Cardiac muscle cell (in vitro differentiated cells and primary cell): ENCODE data around the gene TNFRSF1A. TPM values are rescaled to one million over a fixed set of nuclear protein-coding genes. Genes with fewer than 3 reads are reported as not detected.
A peak's percentile ranks its signal among the peaks of the same experiment; 100 is the strongest.
"Not testable (repeated sequence)": the region's sequence is repeated elsewhere in the genome, so short reads cannot be mapped to it uniquely, and the experiment has no call there.

Experiments
- DNase-seq, 2 donors: peaks; one replicate each; pipeline versions ENCODE4 v3.0.0 to v3.0.0-alpha.2; 2010 to 2017; ENCODE audit warnings: low read depth in 1 of 2, low spot score in 1 of 2
- H3K27ac ChIP-seq: fragments of 200-600 bp; sonication (generic); 2 replicates; pipeline ENCODE4 v1.5.1; 2016
- H3K27me3 ChIP-seq: fragments of 200-600 bp; sonication (generic); 2 replicates; pipeline ENCODE4 v1.6.0; 2016; ENCODE audit warnings: control low read depth
- H3K36me3 ChIP-seq: fragments of 200-600 bp; sonication (generic); 2 replicates; pipeline ENCODE4 v1.5.1; 2016; ENCODE audit warnings: control low read depth
- H3K4me1 ChIP-seq: fragments of 200-600 bp; sonication (generic); 2 replicates; pipeline ENCODE4 v1.8.1; 2017; ENCODE audit warnings: low read depth, mild to moderate bottlenecking, mixed run types
- H3K4me3 ChIP-seq: fragments of 200-600 bp; sonication (generic); 2 replicates; pipeline ENCODE4 v1.5.1; 2016; ENCODE audit warnings: mild to moderate bottlenecking
- H3K9me3 ChIP-seq: fragments of 200-600 bp; sonication (generic); 2 replicates; pipeline ENCODE4 v1.5.1; 2017; ENCODE audit warnings: low read depth, mild to moderate bottlenecking, control low read depth
- polyA plus RNA-seq: library from polyadenylated mRNA; unstranded; fragments of >200 nt; fragmentation: Nextera tagmentation; extraction: Ambion mirVana; gene quantifications from 2 replicates; pipeline ENCODE4 v1.2.1, GENCODE V29; 2016
- total RNA-seq: library from RNA; depleted of rRNA; stranded (reverse); fragments of >200 nt; gene quantifications from 2 replicates; pipeline ENCODE4 v1.2.3, GENCODE V29; 2016
- TF ChIP-seq, protein P1 (sequence below): IDR thresholded peaks from 2 replicates; pipeline ENCODE4 v1.5.1; 2012; ENCODE audit warnings: low read depth, mild to moderate bottlenecking, low read length

Gene TNFRSF1A
- total and polyA plus RNA-seq, 2 experiments from 2014 or later, result 33.3 to 42.3 TPM

DNA sequence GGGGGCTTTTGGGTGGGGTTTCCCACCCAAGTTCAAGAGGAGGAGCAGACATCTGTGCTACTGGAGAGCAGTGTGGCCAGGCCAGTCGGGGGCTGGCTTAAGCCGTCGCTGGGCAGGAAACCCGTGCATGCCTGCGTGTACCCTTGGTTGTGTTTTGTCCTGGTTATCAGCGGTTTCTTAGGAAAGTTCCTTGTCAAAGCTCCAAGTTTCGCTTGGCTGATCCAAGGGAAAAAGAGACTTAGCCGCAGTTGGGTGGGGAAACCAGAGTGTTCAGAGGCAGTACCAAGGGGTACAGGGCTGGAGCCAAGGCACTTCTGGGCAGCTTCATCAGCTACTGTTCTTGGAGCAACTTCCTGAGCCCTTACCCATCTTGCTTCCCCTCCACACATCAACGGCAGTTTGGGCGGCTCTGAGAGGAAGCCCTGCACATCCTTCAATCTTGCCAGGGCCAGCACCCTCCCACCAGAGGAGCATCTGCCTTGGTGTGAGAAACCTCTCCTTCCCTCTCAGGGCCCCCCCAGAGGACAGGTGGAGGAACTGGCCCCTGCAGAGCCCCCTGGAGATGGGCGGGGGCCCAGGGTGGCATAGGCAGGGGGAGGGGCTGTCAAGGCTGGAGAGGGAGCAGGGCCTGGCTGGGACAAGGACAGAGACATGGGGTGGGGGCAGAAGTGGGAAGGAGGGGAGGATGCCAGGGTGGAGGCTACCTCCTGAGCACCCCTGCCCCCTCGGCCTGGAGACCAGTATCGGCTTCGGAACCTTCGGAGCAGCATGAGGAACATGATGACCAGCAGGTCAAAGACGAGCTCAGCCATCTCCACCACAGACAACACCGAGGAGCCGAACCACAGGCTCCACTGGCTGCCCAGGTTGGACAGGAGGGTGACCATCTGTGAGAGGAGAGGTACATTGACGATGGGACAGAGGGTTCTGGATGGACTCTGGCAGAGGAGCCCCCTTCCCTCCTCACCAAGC lies 5.8 kb upstream of the TNFRSF1A start:
- no peaks in the 10 kb centered on the region for H3K36me3 ChIP-seq
- H3K27ac ChIP-seq, result no peak overlapping the region
- no peaks in the 10 kb centered on the region for H3K27me3 ChIP-seq
- H3K4me1 ChIP-seq, result peaks cover 9% of the 10 kb centered on the region
- H3K4me3 ChIP-seq, result no peak overlapping the region
- DNase-seq, result peak in 1 of 2 donors; percentile 98
- TF ChIP-seq, protein P1, sequence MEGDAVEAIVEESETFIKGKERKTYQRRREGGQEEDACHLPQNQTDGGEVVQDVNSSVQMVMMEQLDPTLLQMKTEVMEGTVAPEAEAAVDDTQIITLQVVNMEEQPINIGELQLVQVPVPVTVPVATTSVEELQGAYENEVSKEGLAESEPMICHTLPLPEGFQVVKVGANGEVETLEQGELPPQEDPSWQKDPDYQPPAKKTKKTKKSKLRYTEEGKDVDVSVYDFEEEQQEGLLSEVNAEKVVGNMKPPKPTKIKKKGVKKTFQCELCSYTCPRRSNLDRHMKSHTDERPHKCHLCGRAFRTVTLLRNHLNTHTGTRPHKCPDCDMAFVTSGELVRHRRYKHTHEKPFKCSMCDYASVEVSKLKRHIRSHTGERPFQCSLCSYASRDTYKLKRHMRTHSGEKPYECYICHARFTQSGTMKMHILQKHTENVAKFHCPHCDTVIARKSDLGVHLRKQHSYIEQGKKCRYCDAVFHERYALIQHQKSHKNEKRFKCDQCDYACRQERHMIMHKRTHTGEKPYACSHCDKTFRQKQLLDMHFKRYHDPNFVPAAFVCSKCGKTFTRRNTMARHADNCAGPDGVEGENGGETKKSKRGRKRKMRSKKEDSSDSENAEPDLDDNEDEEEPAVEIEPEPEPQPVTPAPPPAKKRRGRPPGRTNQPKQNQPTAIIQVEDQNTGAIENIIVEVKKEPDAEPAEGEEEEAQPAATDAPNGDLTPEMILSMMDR, result no peak
- H3K9me3 ChIP-seq, result no peaks in the 10 kb centered on the region

DNA sequence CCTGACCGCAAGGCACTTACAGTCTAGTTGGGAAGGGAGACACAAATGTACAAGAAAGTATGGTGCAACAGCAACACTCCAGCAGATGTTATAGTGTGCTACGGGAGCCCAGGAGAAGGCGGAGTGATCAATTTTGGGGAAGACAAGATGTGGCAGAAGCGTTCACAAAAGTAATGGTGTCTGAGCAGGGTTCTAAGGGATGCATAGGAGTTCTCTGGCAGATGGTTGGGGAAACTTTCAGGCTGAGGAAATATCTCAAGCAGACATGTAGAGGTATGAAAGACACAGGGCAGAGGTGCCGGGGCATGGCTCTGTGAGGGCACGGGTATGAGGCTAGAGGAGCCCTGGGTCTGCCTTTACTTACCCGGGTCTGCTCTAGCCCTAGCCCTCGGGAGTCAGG lies 5.1 kb upstream of the TNFRSF1A start:
- H3K27me3 ChIP-seq, result no peaks in the 10 kb centered on the region
- DNase-seq, result no peak
- no peaks in the 10 kb centered on the region for H3K9me3 ChIP-seq
- no peaks in the 10 kb centered on the region for H3K36me3 ChIP-seq
- no peak overlapping the region for H3K4me3 ChIP-seq
- TF ChIP-seq, protein P1, result no peak
- no peak overlapping the region for H3K27ac ChIP-seq
- peaks cover 16% of the 10 kb centered on the region for H3K4me1 ChIP-seq

DNA sequence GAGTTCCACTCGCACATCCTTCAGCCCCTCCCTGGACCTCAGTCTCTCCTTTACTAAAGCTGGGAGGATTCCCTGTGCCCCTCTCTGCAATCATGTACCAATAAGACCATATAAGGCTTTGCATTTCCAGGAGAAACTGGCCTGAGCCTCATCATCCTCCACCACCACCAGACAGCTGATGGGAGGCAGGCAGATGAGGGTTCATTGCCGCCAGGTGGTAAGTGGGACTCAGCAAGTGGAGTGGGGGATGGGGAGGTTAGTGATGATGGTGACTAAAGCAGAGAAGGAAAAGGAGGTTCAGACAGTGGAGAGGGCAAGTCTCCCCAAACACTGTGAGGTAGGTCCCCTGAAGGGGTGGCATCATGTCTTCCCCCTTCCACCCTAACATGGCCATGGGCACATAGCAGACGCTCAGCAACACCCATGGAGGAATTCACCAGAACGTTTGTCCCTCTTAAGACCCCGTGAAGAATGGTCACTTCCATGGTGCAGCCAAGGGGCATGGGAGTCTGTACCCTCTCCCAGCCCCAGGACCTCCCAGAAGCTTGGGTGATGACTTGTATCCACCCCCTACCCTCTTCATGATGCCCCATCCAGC lies 4.5 kb upstream of the TNFRSF1A start:
- DNase-seq, result no peak
- TF ChIP-seq, protein P1, result no peak
- no peaks in the 10 kb centered on the region for H3K9me3 ChIP-seq
- no peak overlapping the region for H3K27ac ChIP-seq
- H3K4me1 ChIP-seq, result peaks cover 16% of the 10 kb centered on the region
- H3K27me3 ChIP-seq, result no peaks in the 10 kb centered on the region
- H3K36me3 ChIP-seq, result no peaks in the 10 kb centered on the region
- H3K4me3 ChIP-seq, result no peak overlapping the region

DNA sequence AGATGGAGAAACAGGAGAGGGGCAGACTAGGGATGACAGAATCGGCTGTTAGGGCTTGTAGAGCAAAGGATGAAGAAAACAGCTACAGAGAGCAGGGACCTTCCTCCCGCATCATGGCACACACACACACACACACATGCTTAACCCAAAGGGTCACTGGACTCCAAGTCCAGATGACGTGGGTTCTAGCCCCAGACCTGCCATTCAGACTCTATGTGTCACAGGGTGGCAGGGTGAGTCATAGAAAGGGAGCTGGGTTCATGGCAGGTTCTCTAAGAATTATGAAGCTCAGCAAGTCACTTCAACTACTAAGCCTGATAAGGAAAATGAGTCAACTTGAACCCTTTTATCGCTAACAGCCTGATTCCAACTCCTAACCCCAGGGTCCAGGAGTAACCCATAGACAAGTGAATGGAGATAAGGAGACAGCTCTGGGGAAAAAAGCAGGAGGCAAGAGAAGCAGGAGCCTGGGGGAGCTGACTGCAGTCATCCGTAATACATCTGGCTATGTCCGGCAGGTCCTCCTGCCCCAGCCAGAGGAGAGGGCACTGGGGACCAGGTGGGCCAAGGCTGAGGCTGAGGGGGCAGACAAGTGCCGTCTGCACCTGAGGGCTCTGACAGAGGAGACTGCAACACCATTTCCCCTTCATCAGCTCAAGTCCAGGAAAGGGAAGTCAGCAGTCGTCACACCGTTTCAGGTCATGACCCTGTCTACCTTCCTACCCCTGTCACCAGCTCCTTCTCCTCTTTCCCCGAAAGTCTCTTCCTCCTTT lies 3.6 kb upstream of the TNFRSF1A start:
- TF ChIP-seq, protein P1, result no peak
- Histone ChIP-seq H3K4me1 (peaks cover 19% of the 10 kb centered on the region), H3K27me3 (no peaks in the 10 kb centered on the region), H3K27ac (no peak overlapping the region), H3K36me3 (no peaks in the 10 kb centered on the region), H3K4me3 (no peak overlapping the region), H3K9me3 (no peaks in the 10 kb centered on the region)
- DNase-seq, result peak in 1 of 2 donors; percentile 96

DNA sequence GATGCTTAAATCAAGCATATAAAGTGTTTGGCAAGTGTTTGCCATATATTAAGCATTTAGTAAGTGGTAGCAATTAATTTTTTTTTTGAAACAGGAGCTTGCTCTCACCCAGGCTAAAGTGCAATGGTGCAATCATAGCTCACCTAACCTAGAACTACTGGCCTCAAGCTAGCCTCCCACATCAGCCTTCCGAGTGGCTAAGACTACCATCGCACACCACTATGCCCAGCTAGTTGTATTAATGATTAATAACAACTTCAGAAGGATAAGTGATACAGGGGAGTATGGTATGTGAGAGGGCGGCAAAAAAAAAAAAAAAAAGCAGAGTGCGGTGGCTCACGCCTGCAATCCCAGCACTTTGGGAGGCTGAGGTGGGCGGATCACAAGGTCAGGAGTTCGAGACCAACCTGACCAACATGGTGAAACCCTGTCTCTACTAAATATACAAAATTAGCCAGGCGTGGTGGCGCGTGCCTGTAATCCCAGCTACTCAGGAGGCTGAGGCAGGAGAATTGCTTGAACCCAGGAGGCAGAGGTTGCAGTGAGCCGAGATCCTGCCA lies 2.3 kb upstream of the TNFRSF1A start:
- H3K9me3 ChIP-seq, H3K4me3 ChIP-seq, DNase-seq, H3K36me3 ChIP-seq, H3K27ac ChIP-seq, H3K27me3 ChIP-seq: not testable (repeated sequence)
- H3K4me1 ChIP-seq, result peaks cover 28% of the 10 kb centered on the region
